Aortic smooth muscle cell (primary cell): ENCODE measurements around the gene APOM. TPM values are rescaled to one million over a fixed set of nuclear protein-coding genes. Genes with fewer than 3 reads are reported as not detected.

Experiments used
- total RNA-seq: library from RNA; depleted of rRNA; stranded (reverse); fragments of >200 nt; gene quantifications from 2 replicates; pipeline ENCODE4 v1.2.3, GENCODE V29; 2014

Gene APOM
- 1.5 and 1.8 TPM in 2 replicates for total RNA-seq

DNA sequence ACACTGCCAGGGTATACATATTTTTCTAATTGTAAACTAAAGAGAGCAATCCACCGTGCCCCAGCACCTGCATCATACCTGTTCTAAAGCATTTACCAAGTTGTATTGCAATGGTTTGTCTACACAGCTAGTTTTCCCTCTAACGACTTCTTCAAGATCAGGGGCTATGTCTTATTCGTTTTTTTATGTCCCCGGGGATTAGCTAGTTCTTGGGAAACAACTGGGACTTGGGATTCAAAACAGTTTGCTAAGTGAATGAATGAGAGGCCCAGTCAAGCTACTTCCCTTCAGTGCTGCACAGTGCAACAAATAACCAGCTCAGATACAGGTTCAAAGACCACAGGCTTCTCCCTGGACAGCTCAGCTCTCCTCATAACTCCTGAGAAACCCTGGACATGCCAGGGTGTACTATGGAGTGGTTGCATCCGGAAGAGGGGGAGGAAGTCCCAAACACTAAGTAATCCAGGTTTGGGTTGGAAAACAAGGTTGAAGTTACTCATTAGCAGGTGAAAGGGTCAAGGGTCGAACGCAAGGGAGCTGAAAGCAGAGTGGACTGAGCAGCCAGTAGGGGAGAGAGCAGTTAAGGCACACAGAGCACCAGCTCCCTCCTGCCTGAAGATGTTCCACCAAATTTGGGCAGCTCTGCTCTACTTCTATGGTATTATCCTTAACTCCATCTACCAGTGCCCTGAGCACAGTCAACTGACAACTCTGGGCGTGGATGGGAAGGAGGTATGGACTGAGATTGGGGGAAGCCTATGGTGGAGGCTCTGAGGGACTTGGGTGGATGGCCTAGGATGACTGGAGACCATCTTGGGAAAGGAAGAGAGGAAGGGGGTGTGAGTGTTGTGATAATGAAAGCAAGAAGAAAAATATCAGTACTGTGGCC, at the start of gene APOM:
Gene APOM (plus strand): TSS at position 546 of the 889 bp plus-strand sequence. CDS start 73 bp downstream, at position 619.

DNA sequence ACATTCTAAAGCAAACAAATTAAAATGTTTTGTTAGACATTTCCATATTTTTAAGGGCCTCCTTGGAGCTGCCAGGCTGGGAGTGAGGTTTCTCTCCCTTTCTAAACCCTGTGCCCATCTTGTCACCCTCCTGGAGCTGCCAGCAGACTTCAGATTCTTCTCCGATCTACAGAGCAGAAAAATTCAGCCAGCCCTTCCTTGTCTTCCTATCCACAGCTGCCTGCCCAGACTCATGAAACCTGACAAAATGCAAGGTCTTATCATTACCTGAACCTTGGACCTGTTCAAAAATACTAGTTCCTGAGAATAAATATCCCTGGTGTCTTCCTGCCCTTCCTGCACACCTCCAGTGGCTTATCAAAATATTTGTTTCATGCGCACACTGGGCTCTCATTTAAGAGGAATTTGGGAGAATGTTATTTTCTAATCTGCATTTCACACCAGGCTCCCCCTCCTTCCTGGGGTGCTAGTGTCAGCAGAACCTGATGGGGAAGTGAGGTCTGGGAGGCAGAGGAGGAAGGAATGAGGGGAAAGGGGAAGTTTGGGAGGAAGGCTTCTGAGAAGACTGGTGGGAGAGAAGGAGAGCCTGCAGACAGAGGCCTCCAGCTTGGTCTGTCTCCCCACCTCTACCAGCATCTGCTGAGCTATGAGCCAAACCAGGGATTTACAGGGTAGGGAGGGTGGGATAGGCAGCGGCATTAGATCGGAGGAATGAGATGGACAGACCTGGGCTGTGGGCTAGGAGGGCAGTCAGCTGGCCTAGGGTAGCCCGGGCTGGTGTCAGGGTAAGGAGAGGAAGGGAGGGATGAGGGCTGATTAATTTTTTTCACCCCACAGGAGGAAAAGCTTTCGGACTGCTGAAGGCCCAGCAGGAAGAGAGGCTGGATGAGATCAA, 40.8 kb upstream of the APOM start, which contains the start of gene AIF1:
Gene AIF1 (plus strand): TSS at position 551 of the 895 bp plus-strand sequence. CDS start 96 bp downstream, at position 647.

DNA sequence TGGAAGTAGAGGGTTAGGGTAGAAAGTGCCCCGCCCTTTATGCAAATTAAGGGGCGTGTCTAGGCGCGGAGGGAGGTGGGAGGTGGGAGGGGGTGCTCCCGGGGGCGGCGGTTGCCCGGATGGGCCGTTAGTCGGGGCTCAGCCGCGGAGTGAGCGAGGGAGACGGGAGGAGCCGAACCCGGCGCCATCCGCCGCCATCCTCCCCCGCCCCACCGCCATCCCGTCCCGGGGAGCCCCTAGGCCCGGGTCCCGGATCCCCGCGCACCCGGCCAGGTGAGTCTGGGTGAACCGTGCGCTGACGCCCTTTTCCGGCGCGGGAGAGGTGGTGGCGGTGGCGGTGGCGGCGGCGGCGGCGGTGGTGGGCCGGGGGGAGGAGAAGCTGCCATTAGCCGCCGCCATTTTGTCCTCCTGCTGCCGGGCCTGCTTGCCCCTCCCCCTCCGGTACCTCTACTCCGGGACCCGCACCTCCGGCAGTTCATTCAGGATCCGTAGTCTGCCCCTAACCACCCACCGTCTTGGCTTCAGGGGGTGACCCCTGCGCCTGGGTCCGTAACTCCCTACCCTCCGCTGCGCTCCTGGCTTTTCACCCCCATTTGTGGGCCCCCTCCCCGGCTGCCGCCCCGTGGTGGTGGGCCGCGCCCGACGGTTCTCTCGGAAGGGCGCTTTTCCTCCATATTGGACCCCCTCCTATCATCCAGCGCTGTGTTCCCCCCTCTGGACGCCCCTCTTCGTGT, 34.9 kb upstream of the APOM start, which contains the start of gene PRRC2A:
Gene PRRC2A (plus strand): TSS at position 130 of the 734 bp plus-strand sequence. CDS start 2,075 bp downstream, outside the sequence.

DNA sequence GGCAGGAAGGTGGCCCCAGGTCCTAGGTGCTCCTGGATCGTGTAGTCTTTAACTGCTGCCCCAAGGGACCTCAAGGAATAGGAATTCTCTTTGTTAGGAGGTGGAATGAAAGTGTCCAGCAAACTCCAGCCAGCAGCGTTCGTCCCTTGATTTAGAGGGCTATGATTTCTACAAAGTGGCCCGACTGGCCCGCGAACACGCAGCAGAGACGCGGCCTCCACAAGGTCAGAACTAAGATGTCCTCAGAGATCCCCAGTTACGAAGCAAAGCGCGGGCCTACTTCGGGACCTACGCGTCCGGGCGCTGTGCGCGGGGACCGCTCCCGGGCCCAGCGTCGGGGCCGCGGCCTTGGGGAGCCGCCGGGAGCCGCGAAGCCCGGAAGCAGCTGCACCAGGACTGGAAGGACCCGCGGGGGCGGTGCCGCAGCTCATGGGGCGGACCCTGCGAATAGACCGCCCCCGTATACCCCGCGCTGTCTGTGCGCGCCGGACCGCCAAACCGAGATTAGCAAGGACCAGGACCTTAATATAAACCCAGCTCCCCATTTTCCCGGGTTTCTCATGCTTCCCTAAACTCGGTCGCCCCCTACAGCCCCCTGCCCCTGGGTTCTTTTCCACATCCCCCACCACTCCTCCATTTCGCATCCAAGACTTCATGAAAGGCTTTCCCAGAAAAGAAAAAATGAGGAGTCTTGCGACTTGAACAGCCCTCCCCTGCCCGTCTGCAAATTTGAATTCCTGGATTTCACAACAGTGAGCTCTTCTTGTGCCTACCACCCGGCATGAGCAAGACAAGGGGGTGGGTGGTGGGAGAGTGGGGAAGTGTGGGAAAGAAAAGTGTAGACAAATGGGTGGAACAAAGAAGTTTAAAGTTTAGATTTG, 4.9 kb downstream of the APOM start, which contains the start of gene C6orf47:
Gene C6orf47 (minus strand): TSS at position 398 of the 881 bp plus-strand sequence. CDS start 831 bp downstream, outside the sequence.

DNA sequence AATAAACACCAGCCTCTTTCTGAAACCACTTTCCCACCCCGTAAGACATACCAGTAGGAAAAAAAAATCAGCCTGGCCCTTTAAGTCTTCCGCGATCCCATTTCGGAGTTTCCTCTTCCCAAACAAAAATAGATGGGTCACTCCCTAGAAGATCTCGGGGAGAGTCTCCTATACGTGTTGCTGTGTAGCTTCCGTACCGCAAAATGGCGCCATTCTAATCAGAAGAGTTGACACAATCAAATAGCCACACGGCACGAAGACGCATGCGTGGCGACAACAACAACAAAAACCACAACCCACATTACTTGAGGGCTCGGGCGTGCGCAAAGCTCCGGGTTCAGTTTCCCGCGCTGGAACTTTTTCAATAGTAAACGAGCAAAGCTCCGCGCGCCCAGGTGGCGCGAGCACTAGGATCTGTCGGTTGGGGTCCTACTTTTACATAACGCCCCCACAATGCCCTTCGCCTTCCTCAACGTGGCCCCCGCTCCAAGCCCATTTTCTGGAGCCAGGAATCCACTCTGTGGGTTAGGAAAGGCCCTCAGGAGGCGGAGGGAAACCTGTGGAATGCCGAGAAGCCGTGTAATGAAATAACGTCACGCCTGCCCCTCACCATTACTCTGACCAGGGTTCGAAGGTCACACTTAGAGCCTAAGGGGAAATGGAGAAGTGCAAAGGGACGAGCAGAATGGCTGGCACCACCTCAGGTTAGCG, 9.3 kb downstream of the APOM start, which contains the start of gene GPANK1:
Gene GPANK1 (minus strand): TSS at position 208 of the 711 bp plus-strand sequence. CDS start 519 bp downstream, outside the sequence.

DNA sequence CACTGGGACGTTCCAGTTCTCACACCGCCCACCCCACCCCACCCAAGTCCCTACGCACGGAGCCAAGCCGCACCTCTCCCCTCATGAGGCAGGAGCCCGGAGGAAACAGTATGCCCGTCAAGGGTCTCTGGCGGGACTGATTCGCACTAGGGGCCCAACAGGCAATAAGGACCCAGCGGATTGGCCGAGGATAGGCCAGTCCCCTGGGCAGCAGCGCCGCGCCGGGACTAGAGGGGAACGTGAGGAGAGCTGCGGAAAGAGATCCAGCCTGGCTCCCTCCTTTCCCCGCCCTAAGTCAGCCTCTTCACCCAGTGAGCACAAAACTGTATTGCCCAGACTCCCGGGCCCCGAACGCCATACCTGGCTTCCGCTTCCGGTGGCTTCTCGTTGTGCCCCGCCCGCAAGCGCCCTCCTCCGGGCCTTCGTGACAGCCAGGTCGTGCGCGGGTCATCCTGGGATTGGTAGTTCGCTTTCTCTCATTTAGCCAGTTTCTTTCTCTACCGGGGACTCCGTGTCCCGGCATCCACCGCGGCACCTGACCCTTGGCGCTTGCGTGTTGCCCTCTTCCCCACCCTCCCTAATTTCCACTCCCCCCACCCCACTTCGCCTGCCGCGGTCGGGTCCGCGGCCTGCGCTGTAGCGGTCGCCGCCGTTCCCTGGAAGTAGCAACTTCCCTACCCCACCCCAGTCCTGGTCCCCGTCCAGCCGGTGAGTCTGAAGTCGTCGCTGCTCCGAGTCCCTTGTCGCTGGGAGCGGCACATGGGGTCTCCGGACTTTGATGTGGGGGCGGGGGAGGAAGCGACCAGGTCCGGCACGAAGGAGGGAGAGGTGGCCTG, 10.0 kb downstream of the APOM start, which contains the start of gene CSNK2B:
Gene CSNK2B (plus strand): TSS at position 580 of the 836 bp plus-strand sequence. CDS start 752 bp downstream, outside the sequence.

DNA sequence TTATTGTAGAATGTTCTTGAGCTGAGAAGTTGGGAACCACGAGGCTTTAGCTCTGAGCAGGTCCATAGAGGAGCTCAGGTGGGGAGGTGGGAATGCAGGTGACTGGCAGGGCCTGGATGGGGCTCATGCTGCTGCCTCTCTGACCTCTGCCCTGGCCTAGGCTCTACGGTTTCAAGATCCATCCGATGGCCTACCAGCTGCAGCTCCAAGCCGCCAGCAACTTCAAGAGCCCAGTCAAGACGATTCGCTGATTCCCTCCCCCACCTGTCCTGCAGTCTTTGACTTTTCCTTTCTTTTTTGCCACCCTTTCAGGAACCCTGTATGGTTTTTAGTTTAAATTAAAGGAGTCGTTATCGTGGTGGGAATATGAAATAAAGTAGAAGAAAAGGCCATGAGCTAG, 14.0 kb downstream of the APOM start, which contains the start of gene LY6G5B:
Gene LY6G5B (plus strand): TSS at position 301 of the 400 bp plus-strand sequence. CDS start 975 bp downstream, outside the sequence.

DNA sequence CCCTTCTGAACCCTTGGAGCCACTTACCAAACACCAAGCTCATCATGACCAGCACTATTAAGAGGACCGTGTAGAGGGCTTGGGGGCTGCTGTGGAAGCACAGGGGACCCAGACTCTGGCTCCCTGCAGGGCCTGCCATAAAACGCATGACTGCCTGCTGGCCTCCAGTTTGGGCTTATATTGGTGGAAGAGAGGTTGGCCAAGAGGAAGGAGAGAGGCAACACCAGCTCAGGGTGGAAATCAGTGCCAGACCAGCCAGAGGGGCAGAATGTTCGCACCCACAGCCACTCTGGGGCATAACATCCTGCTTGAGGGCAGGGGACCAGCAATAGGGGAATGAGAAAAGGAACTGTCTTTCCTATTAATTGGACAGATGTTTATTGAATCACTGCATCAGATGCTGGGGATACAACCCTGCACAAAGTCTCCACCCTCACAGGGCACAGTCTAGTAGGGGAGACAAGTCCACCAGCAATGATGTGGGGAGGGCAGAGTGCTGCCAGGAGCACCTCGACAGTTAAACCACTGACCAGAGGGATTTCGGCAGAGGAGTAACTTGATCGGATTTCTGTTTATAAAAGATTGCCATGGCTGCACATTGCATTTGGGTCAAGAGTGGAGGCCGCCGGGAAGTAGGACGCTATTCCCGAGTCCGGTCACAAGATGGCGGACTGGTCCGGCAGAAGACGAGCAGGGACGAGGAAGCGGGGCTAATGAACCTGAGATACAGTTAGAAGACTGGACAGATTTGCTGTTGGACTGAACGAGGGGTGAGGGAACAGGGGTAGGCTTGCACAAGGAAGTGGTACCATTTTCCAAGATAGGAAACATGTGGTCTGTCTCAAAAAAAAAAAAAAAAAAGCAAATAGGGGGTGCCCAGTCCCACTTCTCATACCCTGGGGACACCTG, 24.8 kb downstream of the APOM start, which contains the start of gene LY6G5C:
Gene LY6G5C (minus strand): TSS at position 842 of the 909 bp plus-strand sequence. CDS start 694 bp downstream, at position 148.

DNA sequence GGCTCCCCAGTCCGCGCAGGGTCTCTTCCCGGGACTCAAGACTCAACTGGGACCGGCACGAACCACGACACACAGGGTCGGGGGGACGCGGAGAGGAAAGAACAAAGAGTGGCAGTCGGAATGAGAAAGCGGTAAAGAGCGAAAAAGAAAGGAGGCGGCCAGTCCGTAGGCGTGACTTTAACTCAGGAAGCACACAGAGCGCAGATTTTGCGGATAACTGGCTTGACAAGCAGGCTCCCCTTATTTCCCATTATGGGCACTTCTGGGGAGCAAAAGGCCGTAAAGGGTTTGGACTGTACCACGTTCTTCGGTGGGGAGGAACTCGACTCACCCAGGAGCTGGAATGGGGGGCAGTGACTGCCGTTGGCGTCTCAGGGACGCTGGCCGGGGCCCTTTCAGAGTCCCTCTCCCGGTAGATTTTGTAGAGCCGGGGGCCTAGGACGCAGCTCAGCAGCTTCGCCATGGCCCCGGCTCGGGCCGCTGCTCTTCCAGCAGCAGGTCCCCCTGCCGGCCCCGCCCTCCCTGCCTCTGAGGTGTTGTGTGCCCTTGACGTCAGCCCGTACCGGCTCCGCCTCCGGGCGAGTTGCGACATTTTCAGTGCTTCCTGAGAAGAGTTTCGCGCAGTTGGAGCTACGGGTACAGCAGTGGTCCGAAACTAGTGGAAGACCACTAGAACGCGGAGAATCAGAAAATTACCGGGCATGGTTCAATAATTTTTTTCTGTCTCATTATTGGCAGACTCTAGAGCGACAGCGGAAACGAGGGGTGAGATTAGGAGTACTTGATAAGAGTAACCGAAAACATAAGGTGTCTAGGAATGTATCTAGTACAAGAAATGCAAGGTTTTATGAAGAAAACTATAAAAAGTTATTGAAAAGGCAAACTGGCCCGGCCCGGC, 47.4 kb downstream of the APOM start, which contains the start of gene ABHD16A:
Gene ABHD16A (minus strand): TSS at position 506 of the 898 bp plus-strand sequence. CDS start 43 bp downstream, at position 463.

DNA sequence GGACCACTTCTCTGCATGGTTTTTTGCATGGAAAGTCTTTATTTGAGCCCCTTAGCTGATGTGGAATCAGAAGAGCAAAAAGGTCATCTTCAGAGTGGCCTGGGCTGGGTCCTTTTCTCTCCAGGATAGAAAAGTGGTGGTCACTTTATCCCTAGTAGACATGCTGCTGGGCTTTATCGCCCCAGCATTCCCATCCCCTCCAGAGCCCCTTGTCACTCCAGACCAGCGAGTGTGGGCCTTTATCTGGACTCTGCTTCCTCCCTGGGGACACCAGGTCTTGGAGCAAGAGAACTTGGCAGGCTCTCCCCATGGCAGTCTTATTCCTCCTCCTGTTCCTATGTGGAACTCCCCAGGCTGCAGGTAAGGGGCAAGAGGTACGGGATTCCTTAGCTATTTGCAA, 50.9 kb downstream of the APOM start, which contains the start of gene LY6G6F:
Gene LY6G6F (plus strand): TSS at position 268 of the 400 bp plus-strand sequence. CDS start 41 bp downstream, at position 309.

Other genes with a start within 250 kb of the APOM start
- 14.4 and 20.9 TPM in 2 replicates for gene MICB, start 157.7 kb upstream of the APOM start, total RNA-seq
- gene MCCD1, start 126.9 kb upstream of the APOM start, total RNA-seq: not detected in 2 replicates
- 366 and 394 TPM in 2 replicates for gene DDX39B, start 113.9 kb upstream of the APOM start, total RNA-seq
- gene ATP6V1G2, start 109.3 kb upstream of the APOM start, total RNA-seq: 3.3 and 4.0 TPM in 2 replicates
- 22.6 and 22.9 TPM in 2 replicates for gene NFKBIL1, start 108.3 kb upstream of the APOM start, total RNA-seq
- not detected in 2 replicates for gene LTA, start 83.6 kb upstream of the APOM start, total RNA-seq
- not detected in 2 replicates for gene TNF, start 80.3 kb upstream of the APOM start, total RNA-seq
- not detected in 2 replicates for gene LTB, start 73.5 kb upstream of the APOM start, total RNA-seq
- not detected in 2 replicates for gene LST1, start 69.6 kb upstream of the APOM start, total RNA-seq
- not detected in 2 replicates for gene NCR3, start 62.9 kb upstream of the APOM start, total RNA-seq
- not detected in 2 replicates for gene AIF1, start 40.7 kb upstream of the APOM start, total RNA-seq
- 31.6 and 39.6 TPM in 2 replicates for gene PRRC2A, start 35.2 kb upstream of the APOM start, total RNA-seq
- 107 and 122 TPM in 2 replicates for gene BAG6, start 3.2 kb upstream of the APOM start, total RNA-seq
- gene C6orf47, start 4.9 kb downstream of the APOM start, total RNA-seq: 22.2 and 26.7 TPM in 2 replicates
- 14.3 and 15.4 TPM in 2 replicates for gene GPANK1, start 9.1 kb downstream of the APOM start, total RNA-seq
- 80.7 and 85.0 TPM in 2 replicates for gene CSNK2B, start 10.2 kb downstream of the APOM start, total RNA-seq
- 2.0 and 3.2 TPM in 2 replicates for gene LY6G5B, start 14.1 kb downstream of the APOM start, total RNA-seq
- 0.40 and 0.75 TPM in 2 replicates for gene LY6G5C, start 25.2 kb downstream of the APOM start, total RNA-seq
- gene ABHD16A, start 47.4 kb downstream of the APOM start, total RNA-seq: 51.5 and 62.8 TPM in 2 replicates
- not detected in 2 replicates for gene LY6G6F, start 51.0 kb downstream of the APOM start, total RNA-seq
- not detected in 2 replicates for gene LY6G6D, start 59.5 kb downstream of the APOM start, total RNA-seq
- gene LY6G6C, start 65.9 kb downstream of the APOM start, total RNA-seq: not detected in 2 replicates
- gene MPIG6B, start 67.5 kb downstream of the APOM start, total RNA-seq: not detected in 2 replicates
- gene DDAH2, start 73.4 kb downstream of the APOM start, total RNA-seq: 112 and 142 TPM in 2 replicates
- 784 and 832 TPM in 2 replicates for gene CLIC1, start 80.6 kb downstream of the APOM start, total RNA-seq
- gene MSH5, start 84.1 kb downstream of the APOM start, total RNA-seq: 5.3 and 5.4 TPM in 2 replicates
- 1.8 and 1.9 TPM in 2 replicates for gene SAPCD1, start 106.8 kb downstream of the APOM start, total RNA-seq
- gene VWA7, start 121.4 kb downstream of the APOM start, total RNA-seq: 0.13 and 0.19 TPM in 2 replicates
- gene VARS1, start 139.9 kb downstream of the APOM start, total RNA-seq: 37.6 and 48.4 TPM in 2 replicates
- 17.9 and 25.9 TPM in 2 replicates for gene LSM2, start 151.1 kb downstream of the APOM start, total RNA-seq
- gene HSPA1L, start 159.4 kb downstream of the APOM start, total RNA-seq: 1.5 and 1.6 TPM in 2 replicates
- gene HSPA1A, start 159.6 kb downstream of the APOM start, total RNA-seq: 97.9 and 108 TPM in 2 replicates
- gene HSPA1B, start 171.8 kb downstream of the APOM start, total RNA-seq: 158 and 185 TPM in 2 replicates
- 60.4 and 69.0 TPM in 2 replicates for gene NEU1, start 206.9 kb downstream of the APOM start, total RNA-seq
- gene SLC44A4, start 223.1 kb downstream of the APOM start, total RNA-seq: 0.13 and 0.44 TPM in 2 replicates
- gene EHMT2, start 241.8 kb downstream of the APOM start, total RNA-seq: 42.3 and 49.1 TPM in 2 replicates
- 3.3 and 3.7 TPM in 2 replicates for gene ZBTB12, start 246.2 kb downstream of the APOM start, total RNA-seq